ENCODE measurements around the gene PPP1R14C. TPM values are rescaled to one million over a fixed set of nuclear protein-coding genes. Genes with fewer than 3 reads are reported as not detected.

Gene PPP1R14C
- total and polyA plus RNA-seq, 2 of the 13 experiments (the other 11 are each of a cell fraction or from before 2014, with no cell fraction given) = not detected

DNA sequence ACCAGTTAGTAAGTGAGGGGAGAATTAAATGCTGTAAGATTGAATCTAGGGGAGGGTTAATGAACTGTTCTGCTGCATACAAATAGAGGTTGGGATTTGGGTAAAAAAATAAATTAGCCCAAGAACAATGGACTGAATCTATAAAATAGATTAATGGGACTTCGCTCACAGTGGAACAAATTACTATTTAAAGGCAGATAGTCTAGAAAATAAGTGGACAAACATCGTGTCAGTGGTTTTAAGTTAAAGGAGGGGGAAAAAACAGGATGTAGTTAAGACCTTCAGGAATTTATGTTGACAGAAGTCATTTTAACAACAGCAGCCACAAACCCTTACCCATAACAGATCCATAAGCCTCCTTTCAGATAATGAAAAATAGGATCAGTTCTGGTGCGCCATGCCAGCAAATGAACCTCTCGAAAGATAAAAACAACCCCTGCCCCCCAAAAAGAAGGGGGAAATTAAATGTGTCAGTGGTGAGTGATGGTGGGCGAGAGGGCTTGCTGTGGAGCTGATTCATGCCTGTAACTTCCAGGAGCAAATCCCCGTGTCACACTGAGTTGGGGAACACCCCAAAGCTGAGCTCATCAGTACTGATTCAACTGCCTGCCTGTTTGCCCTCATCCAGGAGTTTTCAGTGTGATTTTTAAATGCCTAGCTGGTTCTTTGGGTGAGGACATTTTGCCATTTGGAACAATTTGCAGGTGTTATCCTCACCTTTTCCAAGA is 86.8 kb downstream of the PPP1R14C start (continued):
- TF ChIP-seq MAZ (IDR thresholded peaks at IDR 0.05; ENCODE audit: borderline replicate concordance, low read depth, low read length) (no peak), MAZ (CRISPR knock-in tag; IDR thresholded peaks at IDR 0.05; ENCODE audit: low read depth) (no peak), ZNF614 (CRISPR knock-in tag; IDR thresholded peaks at IDR 0.05; ENCODE audit: borderline replicate concordance) (no peak), ZMYM4 (CRISPR knock-in tag; IDR thresholded peaks at IDR 0.05) (no peak), CHCHD3 (CRISPR knock-in tag; IDR thresholded peaks at IDR 0.05) (no peak), ZFP37 (CRISPR knock-in tag; IDR thresholded peaks at IDR 0.05; ENCODE audit: borderline replicate concordance) (no peak), AKAP8 (CRISPR knock-in tag; IDR thresholded peaks at IDR 0.05) (no peak)
- TF ChIP-seq, protein P1, sequence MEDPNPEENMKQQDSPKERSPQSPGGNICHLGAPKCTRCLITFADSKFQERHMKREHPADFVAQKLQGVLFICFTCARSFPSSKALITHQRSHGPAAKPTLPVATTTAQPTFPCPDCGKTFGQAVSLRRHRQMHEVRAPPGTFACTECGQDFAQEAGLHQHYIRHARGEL (CRISPR knock-in tag; IDR thresholded peaks at IDR 0.05) = no peak
- TF ChIP-seq, protein P2, sequence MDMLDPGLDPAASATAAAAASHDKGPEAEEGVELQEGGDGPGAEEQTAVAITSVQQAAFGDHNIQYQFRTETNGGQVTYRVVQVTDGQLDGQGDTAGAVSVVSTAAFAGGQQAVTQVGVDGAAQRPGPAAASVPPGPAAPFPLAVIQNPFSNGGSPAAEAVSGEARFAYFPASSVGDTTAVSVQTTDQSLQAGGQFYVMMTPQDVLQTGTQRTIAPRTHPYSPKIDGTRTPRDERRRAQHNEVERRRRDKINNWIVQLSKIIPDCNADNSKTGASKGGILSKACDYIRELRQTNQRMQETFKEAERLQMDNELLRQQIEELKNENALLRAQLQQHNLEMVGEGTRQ (IDR thresholded peaks at IDR 0.05; ENCODE audit: low read depth, low read length) = no peak
- TF ChIP-seq, protein P2 (CRISPR knock-in tag; IDR thresholded peaks at IDR 0.05; ENCODE audit: borderline replicate concordance) = no peak

DNA sequence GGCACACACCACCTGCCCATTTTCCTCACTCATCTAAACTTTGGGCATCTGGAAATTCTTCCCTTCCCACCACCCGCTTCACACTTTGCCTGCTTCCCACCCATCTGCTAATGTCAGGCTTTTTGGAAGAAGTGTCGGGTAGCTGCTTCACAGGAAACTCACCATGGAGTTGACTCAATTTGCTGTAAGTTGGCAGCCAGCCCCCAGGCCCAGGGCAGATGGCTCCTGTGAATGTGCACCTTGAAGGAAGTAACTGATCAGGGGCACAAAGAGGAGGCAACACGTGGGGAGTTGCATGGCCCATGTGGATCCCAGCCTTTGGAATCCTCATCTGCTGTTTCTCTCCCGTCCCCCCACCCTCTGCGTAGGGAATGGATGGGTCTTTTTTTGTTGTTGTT is 87.3 kb downstream of the PPP1R14C start:
- Histone ChIP-seq H3K27me3 (ENCODE audit: control insufficient read depth in 1 of 2, insufficient read depth in 2 of 2, low read length in 2 of 2) (peaks cover 0 to 16% of the 10 kb centered on the region in 2 experiments; a peak in 2 of 5 replicates), H3K36me3 (replicated peaks in 1 of 2; ENCODE audit: control insufficient read depth in 1 of 2, insufficient read depth in 2 of 2, low read length in 2 of 2) (no peaks in the 10 kb centered on the region), H3K4me1 (ENCODE audit: insufficient read depth, low read length) (no peaks in the 10 kb centered on the region), H3K4me3 (replicated peaks in 1 of 3; ENCODE audit: insufficient read depth in 1 of 3, low read depth in 2 of 3, low read length in 3 of 3) (no peak overlapping the region), H3K27ac (ENCODE audit: extremely low read length, insufficient read depth, low read length) (no peak overlapping the region), H3K79me2 (ENCODE audit: insufficient read depth, low read length) (no peaks in the 10 kb centered on the region), H4K20me1 (ENCODE audit: insufficient read depth, low read length) (no peaks in the 10 kb centered on the region), H3K9me3 (ENCODE audit: low read length) (no peaks in the 10 kb centered on the region), H3K9ac (ENCODE audit: insufficient read depth, low read depth, low read length) (no peak overlapping the region), H3K4me2 (ENCODE audit: low read depth, low read length) (no peak overlapping the region), H2AFZ (ENCODE audit: low read length) (no peak overlapping the region)
- WGBS (ENCODE audit: low lambda C conversion rate) = 29% methylated on average over 5 of the region's 5 CpGs
- no peak for DNase-seq (ENCODE audit: low spot score)
- no peak for TF ChIP-seq TBX3 (IDR thresholded peaks at IDR 0.05; ENCODE audit: borderline replicate concordance)
- TF ChIP-seq, protein P3, sequence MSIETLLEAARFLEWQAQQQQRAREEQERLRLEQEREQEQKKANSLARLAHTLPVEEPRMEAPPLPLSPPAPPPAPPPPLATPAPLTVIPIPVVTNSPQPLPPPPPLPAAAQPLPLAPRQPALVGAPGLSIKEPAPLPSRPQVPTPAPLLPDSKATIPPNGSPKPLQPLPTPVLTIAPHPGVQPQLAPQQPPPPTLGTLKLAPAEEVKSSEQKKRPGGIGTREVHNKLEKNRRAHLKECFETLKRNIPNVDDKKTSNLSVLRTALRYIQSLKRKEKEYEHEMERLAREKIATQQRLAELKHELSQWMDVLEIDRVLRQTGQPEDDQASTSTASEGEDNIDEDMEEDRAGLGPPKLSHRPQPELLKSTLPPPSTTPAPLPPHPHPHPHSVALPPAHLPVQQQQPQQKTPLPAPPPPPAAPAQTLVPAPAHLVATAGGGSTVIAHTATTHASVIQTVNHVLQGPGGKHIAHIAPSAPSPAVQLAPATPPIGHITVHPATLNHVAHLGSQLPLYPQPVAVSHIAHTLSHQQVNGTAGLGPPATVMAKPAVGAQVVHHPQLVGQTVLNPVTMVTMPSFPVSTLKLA (IDR thresholded peaks at IDR 0.05) = peak; percentile 98
- CTCF ChIA-PET (ENCODE audit: low intra/inter-chr PET ratio, low total read pairs) = no interaction called here
- ATAC-seq = no peak
- no peak for FAIRE-seq
- no TSS peak for BruUV-seq (replicated peaks)
- POLR2A ChIA-PET = no interaction called here
- in situ Hi-C loops (cut with HindIII; ENCODE audit: extremely low pct_ligation_motif_present, low pct_unique_long_range_greater_than_20kb) (no loop called here), intact Hi-C loops (cut with micrococcal nuclease; ENCODE audit: unreplicated experiment) (no loop called here)

Measured in HepG2 (cell line).